BE2C (cell line): ENCODE data around the gene MED19.

Experiments used
- DNase-seq: peaks from one replicate; pipeline ENCODE4 v3.0.0-alpha.2; 2020
- H3K27me3 ChIP-seq: fragments of 250-450 bp; sonication (Bioruptor Pico); 2 replicates; pipeline ENCODE4 v1.5.1; 2020; ENCODE audit warnings: mild to moderate bottlenecking
- H3K36me3 ChIP-seq: fragments of 250-450 bp; sonication (Bioruptor Pico); 2 replicates; pipeline ENCODE4 v1.5.1; 2020; ENCODE audit warnings: mild to moderate bottlenecking
- H3K4me1 ChIP-seq: fragments of 250-450 bp; sonication (Bioruptor Pico); 2 replicates; pipeline ENCODE4 v1.5.1; 2020
- H3K4me3 ChIP-seq: 2 replicates; pipeline ENCODE4 v1.5.1; 2011; ENCODE audit warnings: low read depth, low read length
- H3K9me3 ChIP-seq: fragments of 250-450 bp; sonication (Bioruptor Pico); 2 replicates; pipeline ENCODE4 v1.5.1; 2020
- CTCF ChIP-seq: IDR thresholded peaks from 2 replicates; pipeline ENCODE4 v1.5.1; 2012; ENCODE audit warnings: mild to moderate bottlenecking, low read depth, low read length

The MED19 gene

GRCh38 chr11:57674251-57674650 lies 37.8 kb downstream of the MED19 start:
- DNase-seq, result no peak
- Histone ChIP-seq H3K4me3 (no peak overlapping the region), H3K9me3 (no peaks in the 10 kb centered on the region), H3K36me3 (peaks cover 13% of the 10 kb centered on the region), H3K27me3 (no peaks in the 10 kb centered on the region), H3K4me1 (no peaks in the 10 kb centered on the region)
- no peak for TF ChIP-seq CTCF

- Histone ChIP-seq H3K36me3 (peaks cover 13% of the 10 kb centered on the region), H3K9me3 (no peaks in the 10 kb centered on the region), H3K4me3 (peak overlapping the region; percentile 89), H3K27me3 (no peaks in the 10 kb centered on the region), H3K4me1 (no peaks in the 10 kb centered on the region)
- TF ChIP-seq CTCF, result no peak
- no peak for DNase-seq
These were observed 43.6 kb downstream of the MED19 start for GRCh38 chr11:57668434-57668782.

GRCh38 chr11:57667736-57668433 lies 44.1 kb downstream of the MED19 start, which contains the start of gene ZDHHC5:
Gene ZDHHC5 (plus strand): TSS chr11:57668114. CDS start chr11:57673091, 4,977 bp downstream.
- Histone ChIP-seq H3K36me3 (peaks cover 10% of the 10 kb centered on the region), H3K4me3 (peak within 1 kb of the TSS; percentile 89), H3K4me1 (no peaks in the 10 kb centered on the region), H3K27me3 (no peaks in the 10 kb centered on the region), H3K9me3 (no peaks in the 10 kb centered on the region)
- no peak for TF ChIP-seq CTCF
- DNase-seq, result peak; percentile 95

- peaks cover 4% of the 10 kb centered on the region; the same call in 1 of the 2 replicates for H3K36me3 ChIP-seq
- peak overlapping the region; percentile 89 for H3K4me3 ChIP-seq
- H3K27me3 ChIP-seq, result no peaks in the 10 kb centered on the region
- DNase-seq, result peak; percentile 90
- H3K9me3 ChIP-seq, result no peaks in the 10 kb centered on the region
- no peaks in the 10 kb centered on the region for H3K4me1 ChIP-seq
- TF ChIP-seq CTCF, result no peak
These were observed 44.8 kb downstream of the MED19 start for GRCh38 chr11:57667117-57667735.

GRCh38 chr11:57663975-57664374 lies 48.0 kb downstream of the MED19 start:
- no peaks in the 10 kb centered on the region for H3K36me3 ChIP-seq
- no peaks in the 10 kb centered on the region for H3K4me1 ChIP-seq
- no peak overlapping the region for H3K4me3 ChIP-seq
- H3K9me3 ChIP-seq, result no peaks in the 10 kb centered on the region
- DNase-seq, result no peak
- H3K27me3 ChIP-seq, result no peaks in the 10 kb centered on the region
- no peak for TF ChIP-seq CTCF

GRCh38 chr11:57662893-57663292 lies 49.1 kb downstream of the MED19 start:
- H3K4me1 ChIP-seq, result no peaks in the 10 kb centered on the region
- no peaks in the 10 kb centered on the region for H3K36me3 ChIP-seq
- no peak overlapping the region for H3K4me3 ChIP-seq
- H3K9me3 ChIP-seq, result no peaks in the 10 kb centered on the region
- DNase-seq, result no peak
- no peak for TF ChIP-seq CTCF
- no peaks in the 10 kb centered on the region for H3K27me3 ChIP-seq
